Stimulated activated memory B cell treated with anti-CD40 and anti-IgM and Interleukin-4, amounts not matched to agents 10 μg/mL and 1 μg/mL and 100 μg/mL, for 72 hours (primary cell): Measurements from ENCODE around the gene KLHL36.
"Not testable (repeated sequence)": the region's sequence is repeated elsewhere in the genome, so short reads cannot be mapped to it uniquely, and the experiment has no call there.

Source experiments
- ATAC-seq: fragments of 150-1000 bp; cut with Tn5 transposase; 2 replicates; pipeline ENCODE4 v1.10.0; 2021
- H3K27ac Mint-ChIP-seq: one replicate; pipeline ENCODE4 v1.8.0; 2022; ENCODE audit warnings: mild to moderate bottlenecking, mixed read lengths
- H3K27me3 Mint-ChIP-seq: one replicate; pipeline ENCODE4 v1.8.0; 2022; ENCODE audit warnings: mixed read lengths
- H3K36me3 Mint-ChIP-seq: one replicate; pipeline ENCODE4 v1.8.0; 2022; ENCODE audit warnings: mixed read lengths
- H3K4me1 Mint-ChIP-seq: one replicate; pipeline ENCODE4 v1.8.0; 2022; ENCODE audit warnings: mixed read lengths
- H3K4me3 Mint-ChIP-seq: one replicate; pipeline ENCODE4 v1.8.0; 2022; ENCODE audit warnings: mild to moderate bottlenecking, moderate library complexity, mixed read lengths
- H3K9me3 Mint-ChIP-seq: one replicate; pipeline ENCODE4 v1.8.0; 2022; ENCODE audit warnings: mixed read lengths

Gene KLHL36

DNA sequence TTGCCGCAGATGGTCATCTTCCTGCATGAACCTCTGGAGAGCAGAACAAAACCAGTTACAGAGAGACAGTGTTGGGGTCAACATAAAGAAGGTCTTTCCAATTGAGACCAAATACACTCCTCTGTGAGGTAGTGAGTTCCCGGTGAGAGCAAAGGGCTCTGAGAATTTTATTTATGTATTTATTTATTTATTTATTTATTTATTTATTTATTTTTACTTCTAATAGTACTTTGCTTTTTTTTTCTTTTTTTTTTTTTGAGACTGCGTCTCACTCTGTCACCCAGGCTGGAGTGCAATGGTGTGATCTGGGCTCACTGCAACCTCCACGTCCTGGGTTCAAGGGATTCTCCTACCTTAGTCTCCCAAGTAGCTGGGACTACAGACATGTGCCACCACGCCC lies 18.3 kb upstream of the KLHL36 start:
- Mint-ChIP-seq H3K27ac (no peak overlapping the region), H3K4me3 (no peak overlapping the region), H3K36me3 (no peaks in the 10 kb centered on the region), H3K27me3 (no peaks in the 10 kb centered on the region), H3K4me1 (peaks cover 35% of the 10 kb centered on the region), H3K9me3 (no peaks in the 10 kb centered on the region)
- no peak for ATAC-seq

DNA sequence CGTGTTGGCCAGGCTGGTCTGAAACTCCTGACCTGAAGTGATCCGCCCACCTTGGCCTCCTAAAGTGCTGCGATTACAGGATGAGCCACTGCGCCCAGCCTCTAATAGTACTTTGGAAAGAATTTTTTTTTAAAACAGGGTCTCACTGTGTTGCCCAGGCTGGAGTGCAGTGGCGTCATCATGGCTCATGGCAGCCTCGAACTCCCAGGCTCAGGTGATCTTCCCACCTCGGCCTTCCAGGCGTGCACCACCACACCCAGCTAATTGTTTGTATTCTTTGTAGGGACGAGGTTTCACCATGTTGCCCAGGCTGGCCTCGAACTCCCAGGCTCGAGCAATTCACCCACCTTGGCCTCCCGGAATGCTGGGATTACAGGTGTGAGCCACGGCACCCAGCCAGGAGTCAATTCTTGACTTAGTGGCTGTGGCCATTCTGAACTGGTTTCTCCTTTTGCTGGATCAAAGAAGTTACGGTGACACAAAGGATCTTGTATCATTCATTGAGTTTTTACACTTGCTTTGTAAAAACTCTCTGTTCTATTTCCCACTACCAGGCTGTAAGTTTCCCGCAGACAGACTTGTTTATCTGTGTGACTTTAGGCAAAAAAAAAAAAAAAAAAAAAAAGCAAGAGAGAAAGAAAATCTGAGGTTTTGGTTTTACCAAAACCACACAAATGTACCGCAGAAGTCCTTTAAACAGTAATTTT lies 17.7 kb upstream of the KLHL36 start:
- Mint-ChIP-seq H3K27me3 (no peaks in the 10 kb centered on the region), H3K4me1 (peaks cover 35% of the 10 kb centered on the region), H3K4me3 (no peak overlapping the region), H3K9me3 (no peaks in the 10 kb centered on the region), H3K36me3 (no peaks in the 10 kb centered on the region), H3K27ac (peak overlapping the region; percentile 29)
- no peak for ATAC-seq

DNA sequence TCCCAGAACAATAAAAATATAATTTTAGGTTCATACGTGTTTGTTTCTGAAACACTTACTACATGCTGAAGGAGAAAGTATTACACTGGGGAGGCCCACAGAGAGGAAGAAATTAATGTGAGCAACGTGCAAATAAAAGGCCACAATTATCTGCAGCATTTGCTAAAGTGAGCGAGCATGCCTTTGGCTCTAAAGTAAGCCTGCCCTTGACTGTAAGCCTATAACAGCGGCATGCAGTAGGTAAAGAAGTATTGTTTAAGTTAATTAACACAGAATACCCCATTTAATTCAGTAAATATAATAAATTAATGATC lies 17.2 kb upstream of the KLHL36 start:
- Mint-ChIP-seq H3K4me3 (no peak overlapping the region), H3K9me3 (no peaks in the 10 kb centered on the region), H3K27ac (peak overlapping the region; percentile 29)

DNA sequence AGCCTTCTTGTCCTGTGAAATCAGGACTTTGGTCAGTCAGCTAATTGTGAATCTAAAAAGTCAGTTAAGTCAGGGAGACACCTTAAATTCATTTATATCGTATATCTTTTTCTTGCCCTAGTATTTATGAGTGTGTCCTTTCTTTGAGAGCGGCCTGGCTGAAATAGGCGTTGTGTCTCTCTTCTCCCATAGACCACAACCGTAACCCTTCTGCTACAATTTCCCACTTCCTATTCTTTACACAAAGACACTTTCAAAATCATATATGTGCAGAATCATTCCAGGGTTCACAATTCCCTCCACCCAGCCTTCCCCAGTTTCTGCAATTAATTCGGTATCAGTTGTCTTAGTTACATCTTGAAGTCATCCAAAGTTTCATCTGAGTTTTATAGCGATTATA lies 16.4 kb upstream of the KLHL36 start:
- H3K4me3 Mint-ChIP-seq = no peak overlapping the region
- no peaks in the 10 kb centered on the region for H3K36me3 Mint-ChIP-seq
- H3K9me3 Mint-ChIP-seq = no peaks in the 10 kb centered on the region
- no peaks in the 10 kb centered on the region for H3K27me3 Mint-ChIP-seq
- ATAC-seq = no peak
- H3K4me1 Mint-ChIP-seq = peaks cover 37% of the 10 kb centered on the region
- H3K27ac Mint-ChIP-seq = peak overlapping the region; percentile 29

More for the DNA sequence above, 17.2 kb upstream of the KLHL36 start:
- ATAC-seq = no peak
- Mint-ChIP-seq H3K36me3 (no peaks in the 10 kb centered on the region), H3K27me3 (no peaks in the 10 kb centered on the region), H3K4me1 (peaks cover 35% of the 10 kb centered on the region)

DNA sequence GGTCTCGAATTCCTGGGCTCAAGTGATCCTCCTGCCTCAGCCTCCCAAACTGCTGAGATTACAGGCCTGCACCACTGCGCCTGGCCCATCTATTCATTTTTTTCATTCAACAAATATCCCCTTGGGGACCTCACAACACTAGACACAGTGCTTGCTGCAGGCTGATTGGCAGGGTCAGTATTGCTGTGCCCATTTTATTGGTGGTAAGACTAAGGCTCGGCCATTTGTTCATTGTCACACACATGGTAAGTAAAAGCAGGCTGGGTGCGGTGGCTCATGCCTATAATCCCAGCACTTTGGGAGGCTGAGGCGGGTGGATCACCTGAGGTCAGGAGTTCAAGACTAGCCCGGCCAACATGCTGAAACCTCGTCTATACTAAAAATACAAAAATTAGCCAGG lies 15.4 kb upstream of the KLHL36 start:
- H3K4me3 Mint-ChIP-seq, H3K9me3 Mint-ChIP-seq, H3K27me3 Mint-ChIP-seq, H3K27ac Mint-ChIP-seq, H3K36me3 Mint-ChIP-seq, ATAC-seq: not testable (repeated sequence)
- peaks cover 42% of the 10 kb centered on the region for H3K4me1 Mint-ChIP-seq

DNA sequence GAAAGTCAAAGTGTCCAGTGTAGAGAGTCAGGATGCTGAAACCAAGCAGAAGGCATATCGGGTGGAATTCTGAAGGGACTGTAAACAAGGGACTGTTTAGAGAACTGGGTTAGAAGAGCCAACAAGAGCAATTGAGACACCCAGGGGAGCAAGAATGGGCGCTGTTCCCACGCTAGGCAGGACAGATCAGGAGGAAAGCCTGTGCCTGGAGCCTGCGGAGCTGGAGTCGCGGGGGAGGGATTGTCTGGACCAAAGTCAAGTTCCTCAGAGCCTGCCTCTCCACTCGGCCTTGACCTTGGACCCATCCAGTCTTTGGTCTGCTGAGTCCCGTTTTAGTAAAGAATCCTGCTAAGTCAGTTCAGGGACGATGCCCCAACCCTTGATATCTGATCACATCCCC lies 14.7 kb upstream of the KLHL36 start:
- H3K27ac Mint-ChIP-seq = no peak overlapping the region
- peaks cover 42% of the 10 kb centered on the region for H3K4me1 Mint-ChIP-seq
- no peak for ATAC-seq
- H3K9me3 Mint-ChIP-seq = no peaks in the 10 kb centered on the region
- H3K4me3 Mint-ChIP-seq = no peak overlapping the region
- no peaks in the 10 kb centered on the region for H3K27me3 Mint-ChIP-seq
- no peaks in the 10 kb centered on the region for H3K36me3 Mint-ChIP-seq

DNA sequence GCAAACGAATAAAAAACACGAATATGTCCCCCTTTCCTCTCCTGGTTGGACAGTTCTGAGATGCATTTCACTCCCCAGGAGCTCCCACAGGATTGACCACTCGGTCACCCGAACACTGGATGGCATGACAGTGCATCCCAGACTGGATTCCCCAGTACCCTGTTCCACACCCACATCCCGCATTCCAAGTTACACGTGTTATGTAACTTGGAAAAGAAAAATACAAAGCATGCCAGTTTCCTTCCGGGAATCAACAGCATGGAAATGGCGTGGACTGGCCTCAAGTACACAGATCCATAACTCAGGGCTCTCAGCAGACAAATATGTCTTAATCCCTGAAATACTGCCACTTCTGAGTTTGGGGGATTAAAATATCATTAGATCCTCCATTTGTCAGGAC lies 12.6 kb upstream of the KLHL36 start:
- Mint-ChIP-seq H3K27ac (no peak overlapping the region), H3K27me3 (no peaks in the 10 kb centered on the region), H3K36me3 (no peaks in the 10 kb centered on the region), H3K4me3 (no peak overlapping the region), H3K4me1 (peaks cover 49% of the 10 kb centered on the region), H3K9me3 (no peaks in the 10 kb centered on the region)
- ATAC-seq = no peak

DNA sequence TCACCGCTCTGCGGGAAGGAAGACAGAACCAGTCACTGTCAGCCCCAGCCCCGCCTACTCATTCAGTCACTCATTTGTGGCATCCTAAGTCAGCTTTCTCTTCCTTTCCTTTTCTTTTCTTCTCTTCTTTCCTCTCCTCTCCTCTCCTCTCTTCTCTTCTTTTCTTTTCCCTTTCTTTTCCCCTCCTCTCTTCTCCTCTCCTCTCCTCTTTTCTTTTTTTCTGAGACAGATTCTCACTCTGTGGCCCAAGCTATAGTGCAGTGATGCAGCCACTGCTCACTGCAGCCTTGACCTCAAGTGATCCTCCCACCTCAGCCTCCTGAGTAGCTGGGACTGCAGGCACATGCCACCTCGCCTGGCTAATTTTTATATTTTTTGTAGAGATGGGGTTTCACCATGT lies 10.6 kb upstream of the KLHL36 start:
- no peak for ATAC-seq
- H3K27ac Mint-ChIP-seq = peak overlapping the region; percentile 67
- H3K4me3 Mint-ChIP-seq = no peak overlapping the region
- no peaks in the 10 kb centered on the region for H3K27me3 Mint-ChIP-seq
- H3K4me1 Mint-ChIP-seq = peaks cover 53% of the 10 kb centered on the region
- H3K9me3 Mint-ChIP-seq = no peaks in the 10 kb centered on the region
- H3K36me3 Mint-ChIP-seq = no peaks in the 10 kb centered on the region

DNA sequence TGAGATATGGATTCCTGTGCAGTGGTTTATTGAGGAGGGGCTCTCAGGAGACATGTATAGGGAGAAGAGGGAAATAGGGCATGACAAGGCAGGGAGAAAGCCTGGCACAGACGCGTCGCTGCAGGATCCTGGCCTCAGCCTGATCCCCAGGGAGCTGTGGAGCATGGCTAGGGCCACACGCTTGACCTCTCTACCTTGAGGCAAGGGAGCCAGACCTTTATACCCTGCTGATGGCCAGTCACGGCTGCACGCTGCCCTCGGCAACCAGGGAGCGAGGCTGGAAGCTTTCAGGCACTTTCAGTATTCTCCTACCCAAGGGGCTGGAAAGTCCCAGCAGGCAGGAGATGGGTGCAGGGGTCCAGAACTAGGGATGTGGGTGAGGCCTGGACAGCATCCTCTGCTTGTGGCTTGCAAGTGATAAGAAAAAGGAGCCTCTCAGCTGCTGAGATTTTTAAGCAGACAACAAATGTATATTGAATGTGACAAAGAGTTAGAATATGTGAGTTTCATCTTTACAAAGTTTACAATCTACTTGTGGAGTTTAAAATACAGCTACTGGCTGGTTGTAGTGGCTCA lies 10.0 kb upstream of the KLHL36 start:
- H3K36me3 Mint-ChIP-seq = no peaks in the 10 kb centered on the region
- ATAC-seq = no peak
- no peaks in the 10 kb centered on the region for H3K9me3 Mint-ChIP-seq

DNA sequence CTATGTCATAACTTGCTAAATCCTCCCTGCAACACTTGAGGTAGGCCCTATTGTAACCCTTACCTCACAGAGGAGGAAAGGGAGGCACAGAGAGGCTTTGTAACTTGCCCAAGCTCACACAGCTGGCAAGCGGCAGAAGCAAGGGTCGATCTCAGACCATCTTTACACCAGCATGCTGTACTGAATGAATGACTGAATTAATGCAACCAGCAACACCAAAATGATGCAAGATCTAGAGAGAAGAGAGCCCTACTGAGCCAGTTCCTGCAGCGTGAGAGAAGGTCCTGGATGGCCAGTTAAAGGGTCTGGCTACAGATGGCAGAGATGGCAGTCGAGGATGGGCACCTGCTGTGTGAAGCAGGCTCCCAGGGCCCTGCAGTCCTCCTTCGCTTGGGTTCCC lies 8.2 kb upstream of the KLHL36 start:
- no peaks in the 10 kb centered on the region for H3K9me3 Mint-ChIP-seq
- H3K27ac Mint-ChIP-seq = peak overlapping the region; percentile 91
- no peaks in the 10 kb centered on the region for H3K27me3 Mint-ChIP-seq
- no peaks in the 10 kb centered on the region for H3K36me3 Mint-ChIP-seq
- no peak overlapping the region for H3K4me3 Mint-ChIP-seq
- peaks cover 74% of the 10 kb centered on the region for H3K4me1 Mint-ChIP-seq
- ATAC-seq = no peak

More for the DNA sequence above, 10.0 kb upstream of the KLHL36 start:
- H3K27me3 Mint-ChIP-seq = no peaks in the 10 kb centered on the region
- H3K27ac Mint-ChIP-seq = peak overlapping the region; percentile 67
- no peak overlapping the region for H3K4me3 Mint-ChIP-seq
- peaks cover 59% of the 10 kb centered on the region for H3K4me1 Mint-ChIP-seq

DNA sequence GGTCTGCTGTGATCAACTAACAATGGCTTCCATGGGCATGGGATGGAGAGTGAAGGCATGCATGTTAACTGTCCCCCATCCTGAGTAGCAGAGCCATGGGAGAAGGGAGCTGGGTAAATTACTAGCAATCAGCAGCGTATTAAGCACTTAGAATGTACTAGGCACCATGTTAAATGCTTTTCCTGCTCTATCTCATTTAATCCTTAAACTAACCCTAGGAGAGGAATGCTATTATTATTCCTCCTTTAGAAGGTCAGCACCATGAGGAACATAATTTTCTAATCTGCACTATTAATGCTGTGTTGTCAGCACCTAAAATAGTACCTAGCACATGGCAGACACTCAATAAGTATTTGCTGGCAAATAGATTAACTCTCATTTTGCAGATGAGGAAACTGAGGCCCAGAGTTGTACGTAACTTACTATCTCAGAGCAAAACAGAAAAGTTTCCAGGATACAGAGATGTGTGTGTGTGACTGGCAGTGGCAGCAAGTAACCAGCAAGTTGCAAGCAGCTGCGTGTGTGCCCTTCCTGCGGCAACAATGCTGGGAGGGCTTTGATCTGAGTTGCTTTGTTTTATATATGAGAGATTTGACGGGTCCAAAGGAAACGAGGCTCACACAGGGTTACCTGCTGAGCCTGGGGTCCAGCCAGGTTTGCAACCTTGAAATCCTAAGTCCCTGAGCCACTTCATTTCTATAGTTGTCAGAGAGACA lies 6.5 kb upstream of the KLHL36 start:
- Mint-ChIP-seq H3K27me3 (no peaks in the 10 kb centered on the region), H3K4me1 (peaks cover 79% of the 10 kb centered on the region), H3K9me3 (no peaks in the 10 kb centered on the region), H3K27ac (peak overlapping the region; percentile 91), H3K4me3 (no peak overlapping the region), H3K36me3 (no peaks in the 10 kb centered on the region)
- ATAC-seq = no peak

DNA sequence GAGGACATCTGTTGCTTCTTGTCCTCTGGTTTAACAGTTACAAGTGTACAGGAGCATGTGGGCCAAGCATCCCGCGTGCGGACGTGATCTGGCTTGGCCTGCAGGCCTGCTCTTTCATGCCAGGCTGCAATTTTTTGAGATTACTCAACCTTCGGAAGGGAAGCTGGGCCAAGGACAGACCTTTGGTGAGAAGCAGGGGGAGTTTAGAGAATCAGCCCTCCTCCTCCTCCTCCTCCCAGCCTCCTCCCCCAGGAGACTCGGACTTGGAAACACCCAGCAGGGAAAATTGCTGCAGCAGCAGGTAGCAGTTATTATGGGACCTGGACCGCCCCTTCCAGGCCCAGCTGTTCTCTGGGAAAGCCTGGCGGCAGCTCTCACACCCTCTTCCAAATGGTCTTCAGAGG lies 5.1 kb upstream of the KLHL36 start:
- peak overlapping the region; percentile 91 for H3K27ac Mint-ChIP-seq
- H3K36me3 Mint-ChIP-seq = no peaks in the 10 kb centered on the region
- H3K4me3 Mint-ChIP-seq = no peak overlapping the region
- no peaks in the 10 kb centered on the region for H3K9me3 Mint-ChIP-seq
- H3K4me1 Mint-ChIP-seq = peaks cover 72% of the 10 kb centered on the region
- no peak for ATAC-seq
- H3K27me3 Mint-ChIP-seq = no peaks in the 10 kb centered on the region

DNA sequence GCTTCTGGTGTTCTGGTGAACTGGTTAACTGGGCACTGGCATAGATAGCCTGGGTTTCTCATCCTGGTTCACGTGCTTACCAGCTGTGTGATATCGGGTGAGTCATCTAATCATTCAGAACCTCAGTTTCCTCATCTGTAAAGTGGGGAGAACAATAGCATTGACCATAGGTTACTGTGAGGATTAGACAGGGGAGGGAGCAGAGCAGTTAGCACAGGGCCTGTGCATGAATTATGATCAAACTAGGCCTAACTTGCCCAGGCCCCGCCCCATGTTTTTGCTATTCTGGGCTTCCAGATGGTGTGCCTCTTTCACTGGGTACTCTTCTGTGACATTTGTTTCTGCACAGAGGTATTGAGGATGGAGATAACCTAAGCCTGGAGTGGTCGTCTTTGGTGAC lies 4.6 kb upstream of the KLHL36 start:
- no peaks in the 10 kb centered on the region for H3K27me3 Mint-ChIP-seq
- no peak for ATAC-seq
- no peak overlapping the region for H3K4me3 Mint-ChIP-seq
- H3K36me3 Mint-ChIP-seq = no peaks in the 10 kb centered on the region
- H3K27ac Mint-ChIP-seq = peak overlapping the region; percentile 91
- no peaks in the 10 kb centered on the region for H3K9me3 Mint-ChIP-seq
- H3K4me1 Mint-ChIP-seq = peaks cover 67% of the 10 kb centered on the region

DNA sequence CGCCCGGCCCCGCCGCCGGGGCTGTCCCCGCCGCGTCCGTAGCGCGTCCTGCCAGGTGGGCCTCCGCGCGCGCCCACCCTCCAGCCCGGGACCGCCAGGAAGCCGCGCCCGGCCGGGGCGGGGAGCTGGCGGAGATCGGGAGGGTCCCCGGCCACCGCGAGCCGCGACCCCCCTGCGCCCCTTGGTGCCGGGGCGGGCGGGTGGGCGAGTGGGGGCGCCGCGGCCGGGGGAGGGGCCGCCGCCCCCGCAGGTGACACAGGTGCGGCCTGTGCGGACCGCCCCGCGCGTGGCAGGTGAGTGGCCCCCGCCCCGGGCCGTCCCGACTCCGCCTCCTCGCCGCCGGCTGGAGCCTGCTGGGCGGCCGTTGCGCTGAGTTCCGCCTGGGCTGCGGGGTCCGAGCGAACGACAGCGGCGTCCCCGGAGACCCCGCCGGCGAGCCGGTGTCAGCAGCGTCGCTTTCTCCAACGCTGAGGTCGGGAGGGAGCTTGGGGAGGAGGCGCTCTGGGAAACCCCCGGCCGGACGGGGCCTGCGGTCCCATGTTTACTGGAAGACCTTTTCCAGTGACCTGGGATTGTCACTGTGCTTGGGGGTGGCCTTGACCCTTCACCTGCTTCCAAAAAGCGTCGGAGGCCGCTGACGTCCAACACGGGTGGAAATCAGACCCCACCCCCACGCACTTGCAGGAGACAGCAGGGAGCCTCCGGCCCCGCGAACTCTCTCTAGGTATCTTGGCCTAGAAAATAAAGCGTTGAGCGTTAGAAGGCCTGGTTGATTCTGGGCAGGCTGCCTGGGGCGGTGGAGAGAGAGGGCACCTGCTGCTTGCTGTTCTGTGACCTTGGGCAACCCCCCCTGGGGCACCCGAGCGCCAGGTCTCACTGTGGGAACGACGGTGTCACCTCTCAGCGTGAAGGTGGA lies 542 bp downstream of the KLHL36 start:
- Mint-ChIP-seq H3K4me3 (peak overlapping the region; percentile 81), H3K27me3 (no peaks in the 10 kb centered on the region), H3K4me1 (peaks cover 39% of the 10 kb centered on the region), H3K27ac (peak overlapping the region; percentile 92), H3K9me3 (no peaks in the 10 kb centered on the region), H3K36me3 (peaks cover 26% of the 10 kb centered on the region)
- peak; percentile 87 for ATAC-seq

DNA sequence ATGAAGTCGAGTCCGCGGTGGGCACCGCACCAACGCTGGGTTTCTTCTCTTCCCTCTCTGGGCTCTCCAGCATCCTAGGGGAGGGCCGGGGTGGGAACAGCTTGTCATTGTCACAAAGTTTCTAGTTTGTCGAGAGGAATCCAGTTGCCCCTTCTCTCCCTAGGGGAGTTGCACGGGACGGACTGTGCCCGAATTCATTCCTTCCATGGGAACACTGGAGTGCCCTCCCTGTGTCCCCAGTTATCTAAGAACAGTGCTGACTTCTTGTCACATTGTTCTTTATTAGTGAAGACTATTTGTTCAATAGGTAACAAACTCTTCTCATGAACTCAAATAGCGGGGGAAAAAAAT lies 1.2 kb downstream of the KLHL36 start:
- ATAC-seq = no peak
- peaks cover 38% of the 10 kb centered on the region for H3K4me1 Mint-ChIP-seq
- H3K4me3 Mint-ChIP-seq = peak overlapping the region; percentile 81
- no peaks in the 10 kb centered on the region for H3K9me3 Mint-ChIP-seq
- H3K27me3 Mint-ChIP-seq = no peaks in the 10 kb centered on the region
- H3K27ac Mint-ChIP-seq = peak overlapping the region; percentile 84
- peaks cover 30% of the 10 kb centered on the region for H3K36me3 Mint-ChIP-seq
